CD14-positive monocyte (primary cell): ENCODE results near the gene HCAR3. TPM values are rescaled to one million over a fixed set of nuclear protein-coding genes. Genes with fewer than 3 reads are reported as not detected.
"Not testable (repeated sequence)": the region's sequence is repeated elsewhere in the genome, so short reads cannot be mapped to it uniquely, and the experiment has no call there.

ENCODE experiments used
- DNase-seq, 3 donors: peaks; one replicate each; pipeline ENCODE4 v3.0.0-alpha.2; 2011 to 2022
- H2AFZ ChIP-seq: 2 replicates; pipeline ENCODE4 v1.6.0; 2012; ENCODE audit warnings: mild to moderate bottlenecking, low read depth, low read length, inconsistent platforms; ENCODE audit not compliant: insufficient read depth, poor library complexity, severe bottlenecking
- H3K27ac ChIP-seq, 2 donors: 1 replicate in 1 of 2; 2 replicates in 1 of 2; pipeline ENCODE4 v1.5.1; 2012 to 2013; ENCODE audit warnings: low read length in 2 of 2, control low read depth in 1 of 2, inconsistent platforms in 1 of 2, low read depth in 1 of 2, mild to moderate bottlenecking in 1 of 2
- H3K27me3 ChIP-seq, 2 donors: one replicate each; pipeline versions ENCODE4 v1.6.0 to v1.6.1; 2011 to 2013; ENCODE audit warnings: low read length in 2 of 2; ENCODE audit not compliant: control insufficient read depth in 2 of 2, insufficient read depth in 2 of 2
- H3K36me3 ChIP-seq, 2 donors: replicated peaks in 1 of 2; 1 replicate in 1 of 2; 2 replicates in 1 of 2; pipeline versions ENCODE4 v1.5.1 to v1.6.1; 2012 to 2013; ENCODE audit warnings: low read length in 2 of 2, control low read depth in 1 of 2, inconsistent platforms in 1 of 2, mild to moderate bottlenecking in 1 of 2; ENCODE audit not compliant: insufficient read depth in 2 of 2, control insufficient read depth in 1 of 2
- H3K4me1 ChIP-seq, 2 donors: 1 replicate in 1 of 2; 2 replicates in 1 of 2; pipeline versions ENCODE4 v1.5.1 to v1.6.1; 2012 to 2013; ENCODE audit warnings: low read length in 2 of 2, control low read depth in 1 of 2, inconsistent platforms in 1 of 2, mild to moderate bottlenecking in 1 of 2, moderate library complexity in 1 of 2; ENCODE audit not compliant: insufficient read depth in 2 of 2, control insufficient read depth in 1 of 2
- H3K4me2 ChIP-seq: replicated peaks from 2 replicates; pipeline ENCODE3; 2012; ENCODE audit warnings: low read length, moderate library complexity, mild to moderate bottlenecking; ENCODE audit not compliant: poor library complexity, severe bottlenecking; ENCODE audit errors: extremely low read depth
- H3K4me3 ChIP-seq, 3 experiments: fragments of 200-600 bp in 1 of 3; sonication (generic) in 1 of 3; replicated peaks in 1 of 3; 1 replicate in 2 of 3; 2 replicates in 1 of 3; pipeline ENCODE4 v1.5.1; 2011 to 2013; ENCODE audit warnings: low read length in 3 of 3, mild to moderate bottlenecking in 3 of 3, control low read depth in 2 of 3, low read depth in 2 of 3, inconsistent platforms in 1 of 3, moderate library complexity in 1 of 3
- H3K79me2 ChIP-seq: 2 replicates; pipeline ENCODE4 v1.6.0; 2012; ENCODE audit warnings: mild to moderate bottlenecking, control low read depth, inconsistent platforms, low read length, moderate library complexity; ENCODE audit not compliant: insufficient read depth
- H3K9ac ChIP-seq: 2 replicates; pipeline ENCODE4 v1.6.0; 2017; ENCODE audit warnings: low read length, mild to moderate bottlenecking; ENCODE audit not compliant: insufficient read depth, poor library complexity, severe bottlenecking
- H3K9me3 ChIP-seq, 2 donors: replicated peaks in 1 of 2; 1 replicate in 1 of 2; 2 replicates in 1 of 2; pipeline versions ENCODE4 v1.5.1 to v1.6.1; 2012 to 2013; ENCODE audit warnings: low read length in 2 of 2, control low read depth in 1 of 2; ENCODE audit not compliant: control insufficient read depth in 1 of 2, insufficient read depth in 1 of 2
- H4K20me1 ChIP-seq: 2 replicates; pipeline ENCODE4 v1.6.0; 2012; ENCODE audit warnings: mild to moderate bottlenecking, low read length, control low read depth, moderate library complexity; ENCODE audit not compliant: insufficient read depth
- H3K27ac Mint-ChIP-seq, 7 donors: one replicate each; pipeline ENCODE4 v1.8.0; 2020; ENCODE audit warnings: mild to moderate bottlenecking in 7 of 7, mixed read lengths in 7 of 7, moderate library complexity in 6 of 7, inconsistent platforms in 2 of 7
- H3K27me3 Mint-ChIP-seq, 3 donors: one replicate each; pipeline ENCODE4 v1.8.0; 2021 to 2022; ENCODE audit warnings: low read depth in 3 of 3, mild to moderate bottlenecking in 3 of 3, mixed read lengths in 3 of 3, moderate library complexity in 3 of 3, inconsistent platforms in 1 of 3
- H3K36me3 Mint-ChIP-seq, 2 donors: one replicate each; pipeline ENCODE4 v1.8.0; 2020; ENCODE audit warnings: mixed read lengths in 2 of 2, inconsistent platforms in 1 of 2, mild to moderate bottlenecking in 1 of 2
- H3K4me1 Mint-ChIP-seq: one replicate; pipeline ENCODE4 v1.8.0; 2020; ENCODE audit warnings: mild to moderate bottlenecking, mixed read lengths
- H3K4me3 Mint-ChIP-seq, 2 donors: one replicate each; pipeline ENCODE4 v1.8.0; 2020; ENCODE audit warnings: mild to moderate bottlenecking in 2 of 2, mixed read lengths in 2 of 2, moderate library complexity in 1 of 2
- H3K9me3 Mint-ChIP-seq, 7 donors: one replicate each; pipeline ENCODE4 v1.8.0; 2020 to 2022; ENCODE audit warnings: mixed read lengths in 7 of 7, mild to moderate bottlenecking in 6 of 7, moderate library complexity in 6 of 7, inconsistent platforms in 2 of 7
- WGBS: methylation state at CpG from one replicate; pipeline ENCODE4 v1.1.5; 2013; ENCODE audit warnings: missing lambda C conversion rate; ENCODE audit not compliant: insufficient coverage; 5-methylcytosine and 5-hydroxymethylcytosine counted together
- intact Hi-C, 2 donors: fragments of 100-400 bp; cut with micrococcal nuclease; formaldehyde crosslinking; loops; one replicate each; pipeline versions ENCODE4 v1.15.0 to v1.15.1; 2023
- polyA plus RNA-seq, 3 donors: library from polyadenylated mRNA; depleted of rRNA in 1 of 3; unstranded in 2 of 3; stranded (reverse) in 1 of 3; fragments of 300-500 nt in 2 of 3; fragments of >200 nt in 1 of 3; fragmentation: Illumina TruSeq in 2 of 3; gene quantifications; 1 replicate in 2 of 3; 2 replicates in 1 of 3; pipeline ENCODE4 v1.2.3, GENCODE V29; 2012 to 2021
- TF ChIP-seq, protein P1 (sequence below): fragments of 200-600 bp; IDR thresholded peaks from one replicate; pipeline ENCODE4 v1.8.0; 2022; ENCODE audit warnings: antibody characterized with exemption, mild to moderate bottlenecking

HCAR3 gene
- polyA plus RNA-seq, 3 donors, result 14.4 to 65.3 (median 23.7) TPM

DNA sequence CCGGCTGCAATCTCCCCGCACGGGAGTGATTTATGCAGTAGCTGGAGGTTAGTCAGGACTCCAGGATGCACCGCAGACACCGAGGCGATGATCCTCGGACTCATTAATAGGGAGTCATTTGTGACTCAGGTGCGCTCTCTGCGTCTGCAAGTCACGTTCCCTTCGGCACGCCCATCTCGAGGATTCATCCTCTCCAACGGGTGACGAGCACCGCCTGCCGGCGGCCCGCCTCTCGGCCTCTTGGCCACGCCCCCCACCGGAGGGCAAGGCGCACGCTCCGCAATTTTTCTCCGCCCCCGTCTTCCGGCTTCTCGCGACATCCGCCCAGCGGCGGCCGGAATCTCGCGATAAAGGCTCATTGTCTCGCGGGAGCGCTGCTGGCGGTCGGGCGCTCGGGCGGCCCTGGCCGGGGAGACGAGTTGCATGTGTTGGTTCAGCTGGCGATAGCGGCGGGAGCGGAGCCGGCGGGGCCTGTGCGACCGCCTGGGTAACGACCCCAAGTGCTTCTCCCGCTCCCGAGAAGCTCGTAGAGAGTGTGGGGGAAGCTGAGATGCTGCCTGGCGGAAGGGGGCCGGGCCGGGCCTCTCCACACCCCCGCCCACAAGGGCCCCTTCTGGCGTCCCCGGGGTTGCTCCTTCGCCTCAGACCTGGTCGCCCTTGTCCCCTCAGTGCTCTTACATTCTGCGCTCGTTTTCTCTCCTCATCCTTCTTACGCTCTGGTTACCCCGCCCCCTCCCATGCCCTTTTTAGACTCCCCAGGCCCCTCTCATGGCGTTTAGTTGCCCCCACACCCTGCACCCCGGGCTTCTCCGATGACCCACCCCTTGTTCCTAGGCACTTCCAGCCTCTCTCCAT is 36.1 kb upstream of the HCAR3 start, which contains the start of gene DENR:
Gene DENR, plus strand, starts transcription at position 361 of the 855 bp plus-strand sequence. CDS start 878 bp downstream, outside the sequence.
- intact Hi-C loops, result loop anchor here (2.0 to 10.0 kb wide), 3 partner anchors 114 to 228 kb away; partner anchors contain the start of genes KNTC1 (in 1 of the 2) and RSRC2 (in 1 of the 2)
- peaks cover 26 to 40% of the 10 kb centered on the region in 2 donors for H3K36me3 ChIP-seq
- WGBS, result under 1% methylated on average over 73 of the region's 73 CpGs
- peaks cover 17 to 23% of the 10 kb centered on the region in 2 donors for H3K4me1 ChIP-seq
- peak; percentile 97 to 99 (median 98) for DNase-seq
- peak within 1 kb of the TSS; percentile 65 to 94 for H3K27ac ChIP-seq
- peak within 1 kb of the TSS; percentile 96 for H3K9ac ChIP-seq
- Mint-ChIP-seq H3K27me3 (peaks cover 0 to 3% (median 0%) of the 10 kb centered on the region in 3 donors), H3K9me3 (peaks cover 0 to 5% (median 0%) of the 10 kb centered on the region in 7 donors), H3K36me3 (peaks cover 32 to 37% of the 10 kb centered on the region in 2 donors), H3K4me1 (peaks cover 31% of the 10 kb centered on the region), H3K27ac (peak within 1 kb of the TSS; percentile 78 to 99 (median 96)), H3K4me3 (peak within 1 kb of the TSS; percentile 94 to 98)
- H3K79me2 ChIP-seq, result peaks cover 20% of the 10 kb centered on the region
- H3K27me3 ChIP-seq, result no peaks in the 10 kb centered on the region
- peak within 1 kb of the TSS; percentile 69 to 89 (median 86) for H3K4me3 ChIP-seq
- H2AFZ ChIP-seq, result peak within 1 kb of the TSS; percentile 94
- TF ChIP-seq, protein P1, sequence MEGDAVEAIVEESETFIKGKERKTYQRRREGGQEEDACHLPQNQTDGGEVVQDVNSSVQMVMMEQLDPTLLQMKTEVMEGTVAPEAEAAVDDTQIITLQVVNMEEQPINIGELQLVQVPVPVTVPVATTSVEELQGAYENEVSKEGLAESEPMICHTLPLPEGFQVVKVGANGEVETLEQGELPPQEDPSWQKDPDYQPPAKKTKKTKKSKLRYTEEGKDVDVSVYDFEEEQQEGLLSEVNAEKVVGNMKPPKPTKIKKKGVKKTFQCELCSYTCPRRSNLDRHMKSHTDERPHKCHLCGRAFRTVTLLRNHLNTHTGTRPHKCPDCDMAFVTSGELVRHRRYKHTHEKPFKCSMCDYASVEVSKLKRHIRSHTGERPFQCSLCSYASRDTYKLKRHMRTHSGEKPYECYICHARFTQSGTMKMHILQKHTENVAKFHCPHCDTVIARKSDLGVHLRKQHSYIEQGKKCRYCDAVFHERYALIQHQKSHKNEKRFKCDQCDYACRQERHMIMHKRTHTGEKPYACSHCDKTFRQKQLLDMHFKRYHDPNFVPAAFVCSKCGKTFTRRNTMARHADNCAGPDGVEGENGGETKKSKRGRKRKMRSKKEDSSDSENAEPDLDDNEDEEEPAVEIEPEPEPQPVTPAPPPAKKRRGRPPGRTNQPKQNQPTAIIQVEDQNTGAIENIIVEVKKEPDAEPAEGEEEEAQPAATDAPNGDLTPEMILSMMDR, result peak; percentile 85
- H3K4me2 ChIP-seq, result peak within 1 kb of the TSS; percentile 80
- H3K9me3 ChIP-seq, result no peaks in the 10 kb centered on the region
- H4K20me1 ChIP-seq, result no peaks in the 10 kb centered on the region

DNA sequence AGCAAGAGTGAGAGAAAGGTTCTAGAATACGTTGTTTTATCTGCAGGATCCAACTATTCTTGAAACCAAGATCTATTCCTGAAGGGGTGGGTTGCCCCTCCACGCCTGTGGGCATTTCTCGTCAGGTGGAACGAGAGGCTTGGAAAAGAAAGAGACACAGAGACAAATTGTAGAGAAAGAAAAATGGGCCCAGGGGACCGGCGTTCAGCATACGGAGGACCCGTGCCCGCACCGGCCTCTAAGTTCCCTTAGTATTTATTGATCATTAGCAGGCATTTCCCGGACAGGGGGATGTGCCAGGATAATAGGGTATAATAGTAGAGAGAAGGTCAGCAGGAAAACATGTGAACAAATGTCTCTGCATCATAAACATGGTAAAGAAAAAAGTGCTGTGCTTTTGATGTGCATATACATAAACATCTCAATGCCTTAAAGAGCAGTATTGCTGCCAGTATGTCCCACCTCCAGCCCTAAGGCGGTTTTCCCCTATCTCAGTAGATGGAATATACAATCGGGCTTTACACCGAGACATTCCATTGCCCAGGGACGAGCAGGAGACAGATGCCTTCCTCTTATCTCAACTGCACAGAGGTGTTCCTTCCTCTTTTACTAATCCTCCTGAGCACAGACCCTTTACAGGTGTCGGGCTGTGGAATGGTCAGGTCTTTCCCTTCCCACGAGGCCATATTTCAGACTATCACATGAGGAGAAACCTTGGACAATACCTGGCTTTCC is 34.3 kb upstream of the HCAR3 start:
- H3K4me1 Mint-ChIP-seq, result peaks cover 33% of the 10 kb centered on the region
- not testable (repeated sequence) for H3K9me3 Mint-ChIP-seq, H3K4me3 Mint-ChIP-seq, H4K20me1 ChIP-seq, H2AFZ ChIP-seq, H3K4me2 ChIP-seq, H3K9me3 ChIP-seq, H3K27me3 Mint-ChIP-seq, H3K9ac ChIP-seq, H3K4me3 ChIP-seq, H3K27me3 ChIP-seq, DNase-seq, H3K27ac ChIP-seq
- WGBS, result 91% methylated on average over 10 of the region's 17 CpGs
- H3K27ac Mint-ChIP-seq, result peak overlapping the region in 4 of 7 donors; percentile 64 to 92 (median 90)
- intact Hi-C loops, result loop anchor here in 1 of 2 donors (10.0 kb wide), 1 partner anchor 226 kb away; the partner anchor contains the start of genes KNTC1 and RSRC2
- Histone ChIP-seq H3K36me3 (peaks cover 14 to 23% of the 10 kb centered on the region in 2 donors), H3K4me1 (peaks cover 27 to 33% of the 10 kb centered on the region in 2 donors), H3K79me2 (peaks cover 19% of the 10 kb centered on the region)
- H3K36me3 Mint-ChIP-seq, result peaks cover 18 to 21% of the 10 kb centered on the region in 2 donors
